NCI-H446 treated with DMSO at 0.1 percent for 48 hours (cell line): ENCODE measurements around the gene POPDC3.
"Not testable (repeated sequence)": the region's sequence is repeated elsewhere in the genome, so short reads cannot be mapped to it uniquely, and the experiment has no call there.

Experiments used
- DNase-seq: peaks from one replicate; lab custom pipeline; 2025; lab: John Stamatoyannopoulos, UW

Gene POPDC3

DNA sequence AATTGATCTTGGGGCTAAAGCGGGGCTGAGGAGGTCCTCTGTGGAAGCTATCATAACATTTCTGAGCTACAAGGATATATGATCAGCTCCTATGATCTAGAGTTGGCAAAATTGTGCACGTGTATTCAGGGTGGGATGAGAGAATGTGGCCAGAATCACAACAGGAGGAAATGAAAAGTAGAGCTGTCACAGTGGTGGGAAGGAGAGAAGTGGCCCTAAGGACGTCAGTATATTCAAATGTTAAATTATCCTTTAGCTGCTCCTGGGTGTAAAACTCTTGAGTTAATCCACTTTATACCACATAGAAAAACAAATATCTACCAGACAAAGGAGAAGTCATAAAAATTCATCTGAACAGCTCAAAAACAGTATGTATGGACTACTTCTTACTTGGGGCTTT lies 14.8 kb upstream of the POPDC3 start:
- DNase-seq, result no peak

DNA sequence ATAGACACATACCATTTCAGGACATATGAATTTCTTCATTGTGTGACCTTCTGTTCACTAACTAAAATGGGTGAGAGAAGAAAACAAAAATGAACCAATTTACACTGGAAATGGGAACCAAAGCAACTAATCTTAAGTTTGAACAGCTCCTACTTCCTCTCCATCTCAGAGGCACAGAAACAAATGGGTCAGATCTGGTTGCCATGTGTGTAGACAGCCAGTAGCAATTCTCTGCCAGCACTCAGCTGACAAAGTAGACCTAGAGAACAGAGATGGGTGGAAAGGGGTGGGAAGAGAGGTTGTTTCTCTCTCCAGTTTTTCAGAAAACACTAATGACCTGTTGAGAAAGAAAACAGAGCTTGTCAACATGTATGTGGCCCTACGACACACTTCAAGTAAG lies 14.3 kb upstream of the POPDC3 start:
- DNase-seq, result no peak

- DNase-seq, result peak; percentile 37
Observed at GRCh38 chr6:105193647-105194046, 13.8 kb upstream of the POPDC3 start.

GRCh38 chr6:105192707-105193465 lies 13.1 kb upstream of the POPDC3 start:
- DNase-seq, result no peak

DNA sequence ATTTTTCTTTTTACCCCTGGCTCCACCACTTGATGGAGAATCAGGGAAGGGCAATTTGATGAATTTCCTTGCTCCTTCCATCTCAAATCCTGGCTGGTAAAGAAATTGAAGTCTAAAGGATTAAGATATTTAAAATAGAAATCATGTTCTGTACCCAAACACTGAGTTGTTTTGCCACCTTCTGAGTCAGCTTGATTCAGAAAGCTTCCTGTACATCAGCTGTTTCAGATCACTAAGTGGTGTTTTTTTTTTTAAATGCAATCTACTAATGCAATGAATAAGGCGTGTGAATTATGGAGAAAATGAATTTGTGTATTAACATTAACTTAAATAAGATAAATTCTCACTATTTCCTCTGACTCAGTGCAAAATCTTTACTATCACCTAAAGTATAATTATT lies 11.5 kb upstream of the POPDC3 start:
- no peak for DNase-seq

DNA sequence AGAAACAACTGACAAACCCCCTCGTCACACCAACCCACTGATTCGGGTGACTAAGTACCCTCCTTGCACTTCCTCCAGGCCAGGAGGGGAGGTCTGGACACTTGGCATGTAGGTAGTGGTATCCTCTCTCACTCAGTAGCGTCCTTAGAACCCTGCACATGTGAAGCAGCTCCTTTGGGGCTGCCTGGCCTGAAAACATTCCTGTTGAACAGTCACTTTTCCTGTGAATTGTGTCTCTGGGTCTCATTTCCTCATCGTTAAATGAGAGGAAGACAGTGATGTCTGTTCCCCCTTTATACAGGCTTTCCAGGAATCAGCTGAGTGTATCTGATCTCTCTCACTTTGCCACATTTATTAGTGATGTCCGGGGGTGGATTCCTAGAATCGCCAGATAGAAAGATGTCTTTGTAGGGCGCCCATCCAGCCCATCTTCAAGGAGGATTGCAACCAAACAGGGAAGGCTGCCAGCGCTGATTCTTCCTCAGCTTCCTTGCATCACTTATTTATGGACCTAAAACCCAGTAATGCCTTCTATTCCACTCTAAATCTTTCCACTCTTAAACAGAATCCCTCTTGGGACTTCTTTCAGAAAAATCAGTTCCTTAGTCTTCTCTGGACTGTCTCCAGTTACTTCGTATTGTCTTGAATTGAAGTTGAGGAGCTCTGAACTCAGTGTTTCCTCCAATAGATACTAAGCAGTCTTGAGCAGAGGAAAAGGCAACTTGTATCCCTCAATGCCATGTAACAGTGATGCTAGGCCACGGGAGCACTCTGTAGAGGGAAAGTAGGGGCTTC lies 9.4 kb upstream of the POPDC3 start:
- no peak for DNase-seq

DNA sequence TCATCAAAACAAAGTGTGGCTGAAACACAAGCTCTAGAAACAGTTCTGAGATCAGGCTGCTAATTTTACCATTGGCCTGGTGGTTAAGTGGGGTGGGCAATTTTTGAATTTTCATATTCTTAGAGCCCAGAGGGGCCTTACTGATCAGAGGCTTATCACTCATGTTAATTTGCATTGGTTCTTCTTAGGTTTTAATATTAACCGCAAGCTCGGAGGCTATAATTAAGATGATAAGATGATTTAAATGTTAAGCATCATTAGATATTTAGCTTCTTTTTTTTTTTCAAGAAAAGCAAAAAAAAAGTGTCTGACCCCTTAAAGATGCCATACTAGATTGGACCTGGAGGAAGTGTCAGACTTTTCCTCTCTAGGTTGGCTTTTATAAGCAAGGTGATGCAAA lies 8.4 kb upstream of the POPDC3 start:
- no peak for DNase-seq

DNA sequence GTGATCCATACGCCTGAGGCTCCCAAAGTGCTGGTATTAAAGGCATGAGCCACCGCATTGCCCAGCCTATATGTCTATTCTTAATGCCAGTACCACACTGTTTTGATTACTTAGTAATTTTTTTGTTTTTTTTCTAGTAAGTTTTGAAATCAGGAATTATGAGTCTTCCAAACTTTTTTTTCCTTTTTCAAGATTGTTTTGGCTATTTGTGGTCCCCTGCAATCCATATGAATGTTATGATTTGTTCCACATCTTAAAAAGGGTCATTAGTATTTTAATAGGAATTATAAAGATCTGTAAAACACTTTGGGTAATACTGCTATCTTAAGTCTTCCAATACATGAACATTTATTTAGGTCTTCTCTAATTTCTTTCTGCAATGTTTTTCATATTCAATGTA lies 6.8 kb upstream of the POPDC3 start:
- no peak for DNase-seq

DNA sequence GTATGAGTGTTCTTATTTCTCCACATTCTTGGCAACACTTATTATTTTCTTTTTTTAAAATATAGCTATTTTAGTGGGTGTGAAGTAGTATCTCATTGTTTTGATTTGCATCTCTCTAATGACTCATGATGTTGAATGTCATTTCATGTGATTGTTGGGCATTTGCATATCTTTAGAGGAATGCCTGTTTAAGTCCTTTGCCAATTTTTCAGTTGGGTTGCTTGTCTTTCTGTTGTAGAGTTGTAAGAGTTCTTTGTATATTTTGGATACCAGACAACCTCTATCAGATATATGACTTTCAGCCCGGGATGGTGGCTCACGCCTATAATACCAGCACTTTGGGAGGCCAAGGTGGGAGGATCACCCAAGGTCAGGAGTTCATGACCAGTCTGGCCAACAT lies 5.1 kb upstream of the POPDC3 start:
- DNase-seq, result no peak

DNA sequence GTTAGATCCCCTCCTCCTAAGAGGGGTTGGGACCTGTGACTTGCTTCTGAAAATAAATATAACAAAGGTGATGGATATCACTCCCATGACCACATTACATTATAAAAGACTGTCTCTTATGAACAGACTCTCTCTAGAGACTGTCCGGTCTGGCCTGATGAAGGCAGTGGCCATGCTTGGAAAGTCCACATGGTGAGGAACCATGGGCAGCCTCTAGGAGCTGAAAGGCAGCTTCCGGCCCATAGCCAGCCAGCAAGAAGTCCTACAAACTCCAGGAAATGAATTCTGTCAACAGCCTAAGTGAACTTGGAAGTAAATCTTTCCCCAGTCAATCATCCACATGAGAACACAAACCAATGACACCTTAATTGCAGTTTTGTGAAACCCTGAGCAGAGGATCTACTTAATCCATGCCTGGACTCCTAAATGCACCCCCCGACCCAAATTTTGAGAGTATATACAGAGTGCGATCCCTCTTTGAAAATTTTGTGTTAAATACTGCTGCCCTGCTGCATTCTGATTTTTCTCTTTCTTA lies 2.2 kb upstream of the POPDC3 start:
- no peak for DNase-seq

DNA sequence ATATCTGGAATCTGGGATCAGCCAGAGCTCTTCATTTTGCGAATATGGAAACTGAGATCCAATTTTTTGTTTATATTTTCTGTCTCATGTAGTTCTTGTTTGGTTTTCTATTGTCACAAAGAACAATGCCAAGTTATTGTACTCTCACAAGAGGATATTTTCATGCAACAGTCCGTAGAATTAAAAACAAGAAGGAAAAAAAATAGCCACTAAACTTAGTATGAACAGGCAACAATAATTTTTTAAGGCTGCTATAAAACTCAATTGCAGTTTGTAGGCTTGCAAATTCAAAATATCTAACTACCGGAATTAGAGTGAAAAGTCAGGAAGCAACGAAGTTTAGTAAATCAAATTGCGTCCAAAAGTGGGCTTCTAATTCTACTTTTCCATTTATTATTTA lies 1.2 kb downstream of the POPDC3 start:
- no peak for DNase-seq

DNA sequence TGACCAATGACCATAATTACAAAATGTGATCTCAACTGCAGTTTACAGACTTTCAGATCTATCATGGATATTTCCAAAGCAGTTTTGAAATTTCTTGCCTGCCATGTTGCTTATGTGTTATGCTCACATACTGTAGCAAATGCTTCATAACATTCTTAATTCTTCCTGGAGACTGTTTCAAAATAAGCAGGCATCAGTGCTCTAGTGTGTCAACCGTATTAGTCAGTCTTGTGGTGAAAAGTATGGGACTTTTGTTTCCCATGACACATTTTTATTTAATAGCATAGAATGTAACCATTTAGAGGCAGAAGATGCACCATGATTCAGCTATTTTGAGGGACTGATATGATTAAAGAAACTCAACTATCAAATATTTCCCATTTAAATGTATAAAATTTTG lies 1.7 kb downstream of the POPDC3 start:
- DNase-seq, result no peak

DNA sequence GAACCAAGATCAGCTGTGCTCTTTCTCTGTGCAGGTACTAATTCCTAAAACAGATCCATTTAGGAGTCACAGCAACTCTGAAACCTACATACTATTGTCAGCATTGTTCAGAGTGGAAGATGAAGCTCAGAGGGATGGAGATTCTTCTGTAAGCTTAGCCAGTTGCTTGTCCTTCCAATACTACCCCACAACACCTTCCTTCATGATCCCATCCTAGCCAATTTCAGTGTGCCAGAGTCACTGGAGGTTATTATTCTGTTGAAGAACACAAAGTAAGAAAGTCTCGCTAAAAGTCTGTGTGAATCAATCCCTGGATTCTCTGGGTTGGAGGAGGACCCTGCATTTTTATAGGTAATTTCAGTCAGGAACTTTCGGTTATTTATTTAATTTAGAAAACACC lies 2.3 kb downstream of the POPDC3 start:
- no peak for DNase-seq

DNA sequence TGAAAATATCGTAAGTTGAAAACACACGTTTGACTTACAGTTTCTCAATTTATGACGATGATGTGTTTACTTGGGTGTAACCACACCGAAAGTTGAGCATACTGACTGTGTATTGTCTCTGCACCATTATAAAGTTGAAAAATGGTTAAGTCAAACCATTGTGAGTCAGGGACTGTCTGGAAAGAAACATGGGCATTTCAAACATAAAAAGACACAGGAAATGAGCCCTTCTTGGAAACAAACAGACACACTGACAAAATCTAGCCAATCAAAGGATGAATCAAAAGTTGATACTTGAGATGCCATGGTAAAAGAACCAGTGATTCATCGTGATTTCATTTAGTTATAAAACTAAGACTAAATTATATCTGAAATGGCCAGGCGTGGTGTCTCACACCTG lies 5.3 kb downstream of the POPDC3 start:
- DNase-seq, result no peak

GRCh38 chr6:105172515-105172914 lies 7.3 kb downstream of the POPDC3 start:
- not testable (repeated sequence) for DNase-seq

DNA sequence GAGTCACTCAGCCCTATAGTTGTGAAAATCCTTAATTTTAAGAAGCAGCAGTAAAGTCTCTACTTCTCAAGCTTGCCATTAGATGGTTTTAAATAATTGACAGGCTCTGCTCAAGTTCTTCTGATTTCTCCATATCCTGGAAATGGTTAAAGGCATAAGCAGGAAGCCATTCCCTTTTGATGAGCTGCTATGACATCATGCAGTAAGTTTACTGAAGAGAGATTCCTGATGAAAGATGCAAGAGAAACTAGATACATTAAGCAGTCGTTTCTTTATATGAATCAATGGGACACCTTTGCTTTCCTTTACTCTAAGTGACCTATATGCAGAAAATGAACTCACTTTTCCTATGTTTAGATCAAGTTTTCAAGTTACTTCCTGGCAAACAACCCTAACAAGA lies 9.8 kb downstream of the POPDC3 start:
- no peak for DNase-seq

GRCh38 chr6:105167914-105168313 lies 11.9 kb downstream of the POPDC3 start:
- no peak for DNase-seq

GRCh38 chr6:105164418-105164817 lies 15.4 kb downstream of the POPDC3 start:
- peak; percentile 31 for DNase-seq

DNA sequence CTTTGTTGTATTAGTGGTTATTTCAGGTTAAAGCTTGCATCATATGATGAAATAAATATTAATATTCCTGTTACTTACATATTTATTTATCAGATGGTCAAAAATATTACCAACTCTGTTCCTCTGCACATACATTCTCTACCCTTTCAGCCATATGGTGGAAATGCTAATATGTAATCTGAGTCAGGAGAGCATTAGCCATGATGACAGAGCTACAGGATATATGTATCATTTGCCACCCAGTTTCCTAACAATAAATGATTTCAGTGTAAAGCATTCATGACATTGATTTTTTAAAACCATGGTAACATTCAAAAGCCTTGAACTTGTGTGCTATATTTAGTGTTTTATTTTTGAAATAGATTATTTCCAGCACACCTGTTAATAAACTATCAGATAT lies 16.6 kb downstream of the POPDC3 start:
- DNase-seq, result no peak

GRCh38 chr6:105162377-105162776 lies 17.4 kb downstream of the POPDC3 start:
- no peak for DNase-seq

DNA sequence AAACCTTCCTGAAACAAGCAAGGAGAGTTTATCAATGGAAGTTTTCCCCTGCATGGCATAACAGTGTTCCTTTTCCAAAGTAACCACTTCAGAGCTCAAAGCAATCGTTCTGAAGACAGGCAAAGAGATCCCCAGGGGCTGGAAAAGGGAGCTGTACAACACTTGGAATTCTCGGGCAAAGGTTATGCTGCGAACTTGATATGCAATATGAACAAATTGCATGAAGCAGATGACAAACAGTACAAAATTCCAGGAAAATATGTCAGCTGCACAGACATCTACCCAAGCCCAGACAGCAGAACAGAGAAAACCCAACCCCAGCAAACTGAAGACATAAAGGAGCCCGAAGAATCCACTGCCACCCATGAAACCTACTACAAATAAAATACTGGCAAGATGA lies 18.4 kb downstream of the POPDC3 start:
- DNase-seq, result no peak

DNA sequence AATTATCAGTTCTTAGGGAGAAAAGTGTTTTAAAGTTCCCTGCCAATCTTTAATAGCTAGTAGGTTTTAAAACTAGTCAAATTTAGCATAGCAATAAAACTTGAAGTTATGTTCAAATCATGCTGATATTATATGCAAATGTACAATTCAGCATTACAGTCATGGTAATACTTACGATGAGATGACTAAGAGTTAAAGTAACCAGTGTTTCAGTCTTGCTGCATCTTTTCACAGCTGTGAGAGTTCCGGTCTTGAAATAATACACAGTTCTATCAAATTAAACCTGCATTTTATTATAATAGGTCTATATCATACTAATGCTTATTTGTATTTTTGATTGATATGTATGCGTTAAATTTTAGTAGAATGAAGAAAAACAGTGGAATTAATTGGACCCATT lies 26.1 kb downstream of the POPDC3 start:
- DNase-seq, result no peak

GRCh38 chr6:105152880-105153279 lies 26.9 kb downstream of the POPDC3 start:
- no peak for DNase-seq
